Sigmoid colon (tissue), 7 donors: ENCODE data around the gene GRB10. TPM values are rescaled to one million over a fixed set of nuclear protein-coding genes. Genes with fewer than 3 reads are reported as not detected.
A peak's percentile ranks its signal among the peaks of the same experiment; 100 is the strongest.

Experiments used
- DNase-seq: peaks from one replicate; pipeline ENCODE4 v3.0.0-alpha.2; 2019
- H3K27ac ChIP-seq, 4 donors: fragments of 200-600 bp; sonication (generic); one replicate each; pipeline ENCODE4 v1.5.1; 2016 to 2019; ENCODE audit warnings: mild to moderate bottlenecking in 1 of 4
- H3K27me3 ChIP-seq, 3 donors: fragments of 200-600 bp; sonication (generic); one replicate each; pipeline ENCODE4 v1.5.1; 2019; ENCODE audit warnings: mild to moderate bottlenecking in 1 of 3
- H3K36me3 ChIP-seq, 4 donors: fragments of 200-600 bp; sonication (generic); one replicate each; pipeline ENCODE4 v1.5.1; 2016 to 2019
- H3K4me1 ChIP-seq, 4 donors: fragments of 200-600 bp; sonication (generic); one replicate each; pipeline ENCODE4 v1.5.1; 2017 to 2019
- H3K4me3 ChIP-seq, 4 donors: fragments of 200-600 bp; sonication (generic); one replicate each; pipeline ENCODE4 v1.5.1; 2017 to 2019; ENCODE audit warnings: mild to moderate bottlenecking in 2 of 4, moderate library complexity in 1 of 4
- H3K9me3 ChIP-seq, 4 donors: fragments of 200-600 bp in 3 of 4; sonication (generic) in 3 of 4; one replicate each; pipeline versions ENCODE4 v1.5.1 to v1.6.1; 2013 to 2019
- EP300 ChIP-seq, 4 donors: sonication (generic); formaldehyde crosslinking; IDR thresholded peaks; one replicate each; pipeline ENCODE4 v1.6.1; 2017; ENCODE audit warnings: antibody characterized with exemption in 4 of 4
- POLR2A ChIP-seq, 2 donors: fragments of 450-650 bp; IDR thresholded peaks; one replicate each; pipeline ENCODE4 v1.6.1; 2016; ENCODE audit warnings: antibody characterized with exemption in 2 of 2, mild to moderate bottlenecking in 2 of 2, moderate library complexity in 2 of 2
- POLR2AphosphoS5 ChIP-seq, 4 donors: sonication (generic); formaldehyde crosslinking; IDR thresholded peaks; one replicate each; pipeline ENCODE4 v1.6.1; 2017; ENCODE audit warnings: antibody characterized with exemption in 4 of 4
- WGBS, 2 donors: extraction: QIAGEN DNeasy Blood & Tissue Kit; methylation state at CpG; one replicate each; pipeline ENCODE4 v1.1.7; 2013; 5-methylcytosine and 5-hydroxymethylcytosine counted together
- intact Hi-C: fragments of 100-400 bp; cut with DNase I; formaldehyde crosslinking; loops from one replicate; pipeline ENCODE4 v1.15.1; 2023
- polyA plus RNA-seq, 3 donors: library from polyadenylated mRNA; stranded (reverse); fragments of 200-250 nt; gene quantifications; one replicate each; pipeline ENCODE4 v1.2.3, GENCODE V29; 2013
- total RNA-seq, 4 donors: library from RNA; depleted of rRNA; stranded (reverse); fragments of >200 nt; gene quantifications; one replicate each; pipeline ENCODE4 v1.1.0, GENCODE V29; 2016
- TF ChIP-seq, protein P1 (sequence below), 4 experiments: fragments of 450-650 bp in 3 of 4; fragments of 200-600 bp in 1 of 4; IDR thresholded peaks; one replicate each; pipeline ENCODE4 v1.5.1; 2016 to 2019; ENCODE audit warnings: antibody characterized with exemption in 4 of 4, mild to moderate bottlenecking in 3 of 4, moderate library complexity in 2 of 4
- donor health status: healthy with polysubstance abuse.
- donor health status: Bipolar disorder and iron deficiency.
- donor health status: healthy.

The GRB10 gene
- total and polyA plus RNA-seq, 7 donors: 2.1 to 83.6 (median 49.2) TPM

- DNase-seq: no peak
- WGBS, 2 donors: 62 to 66% methylated on average over 3 of the region's 3 CpGs
- peak overlapping the region in 3 of 4 donors; percentile 75 to 84 (median 81) for H3K27ac ChIP-seq
- intact Hi-C loops: no loop called here
- TF ChIP-seq, protein P1, sequence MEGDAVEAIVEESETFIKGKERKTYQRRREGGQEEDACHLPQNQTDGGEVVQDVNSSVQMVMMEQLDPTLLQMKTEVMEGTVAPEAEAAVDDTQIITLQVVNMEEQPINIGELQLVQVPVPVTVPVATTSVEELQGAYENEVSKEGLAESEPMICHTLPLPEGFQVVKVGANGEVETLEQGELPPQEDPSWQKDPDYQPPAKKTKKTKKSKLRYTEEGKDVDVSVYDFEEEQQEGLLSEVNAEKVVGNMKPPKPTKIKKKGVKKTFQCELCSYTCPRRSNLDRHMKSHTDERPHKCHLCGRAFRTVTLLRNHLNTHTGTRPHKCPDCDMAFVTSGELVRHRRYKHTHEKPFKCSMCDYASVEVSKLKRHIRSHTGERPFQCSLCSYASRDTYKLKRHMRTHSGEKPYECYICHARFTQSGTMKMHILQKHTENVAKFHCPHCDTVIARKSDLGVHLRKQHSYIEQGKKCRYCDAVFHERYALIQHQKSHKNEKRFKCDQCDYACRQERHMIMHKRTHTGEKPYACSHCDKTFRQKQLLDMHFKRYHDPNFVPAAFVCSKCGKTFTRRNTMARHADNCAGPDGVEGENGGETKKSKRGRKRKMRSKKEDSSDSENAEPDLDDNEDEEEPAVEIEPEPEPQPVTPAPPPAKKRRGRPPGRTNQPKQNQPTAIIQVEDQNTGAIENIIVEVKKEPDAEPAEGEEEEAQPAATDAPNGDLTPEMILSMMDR (IDR thresholded peaks at IDR 0.05): peak in 3 of 4 experiments; percentile 43 to 63 (median 46)
- TF ChIP-seq EP300 (IDR thresholded peaks at IDR 0.05): no peak
- TF ChIP-seq POLR2AphosphoS5 (IDR thresholded peaks at IDR 0.05): peak in 2 of 4 donors; percentile 44 to 46
- TF ChIP-seq POLR2A (IDR thresholded peaks at IDR 0.05): no peak
- H3K27me3 ChIP-seq: no peaks in the 10 kb centered on the region
- H3K4me1 ChIP-seq: peaks cover 0 to 59% (median 35%) of the 10 kb centered on the region in 4 donors
- H3K4me3 ChIP-seq: no peak overlapping the region
- H3K36me3 ChIP-seq: peaks cover 0 to 6% (median under 1%) of the 10 kb centered on the region in 4 donors
- no peaks in the 10 kb centered on the region for H3K9me3 ChIP-seq
Measured at GRCh38 chr7:50696810-50697582, 85.7 kb downstream of the GRB10 start.

DNA sequence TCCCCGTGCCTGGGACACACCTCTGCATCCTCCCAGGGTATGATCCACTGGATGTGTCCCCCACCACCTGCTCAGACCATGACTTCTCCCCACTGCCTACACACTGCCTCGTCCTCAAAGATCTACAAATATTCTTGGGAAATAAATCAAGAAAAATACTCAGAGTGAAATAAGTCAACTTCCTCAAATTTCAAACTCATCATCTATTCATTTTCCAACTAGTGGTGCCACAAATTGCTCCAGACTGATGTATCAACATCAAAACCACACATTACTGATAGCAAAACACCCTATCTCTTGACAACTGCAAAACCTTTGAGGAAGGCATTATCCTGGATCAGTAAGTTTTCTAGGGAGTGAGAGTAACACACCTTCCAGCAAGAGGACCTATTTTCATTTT, 87.7 kb downstream of the GRB10 start:
- Histone ChIP-seq H3K27me3 (no peaks in the 10 kb centered on the region), H3K36me3 (no peaks in the 10 kb centered on the region), H3K4me3 (no peak overlapping the region), H3K27ac (peak overlapping the region in 2 of 4 donors; percentile 2 to 52), H3K4me1 (peaks cover 0 to 68% (median 38%) of the 10 kb centered on the region in 4 donors), H3K9me3 (no peaks in the 10 kb centered on the region)
- WGBS, 2 donors: 68 to 89% methylated on average over 2 of the region's 2 CpGs
- DNase-seq: no peak
- no peak for TF ChIP-seq EP300 (IDR thresholded peaks at IDR 0.05)
- TF ChIP-seq, protein P1 (IDR thresholded peaks at IDR 0.05): no peak
- no peak for TF ChIP-seq POLR2A (IDR thresholded peaks at IDR 0.05)
- no peak for TF ChIP-seq POLR2AphosphoS5 (IDR thresholded peaks at IDR 0.05)
- intact Hi-C loops: no loop called here

DNA sequence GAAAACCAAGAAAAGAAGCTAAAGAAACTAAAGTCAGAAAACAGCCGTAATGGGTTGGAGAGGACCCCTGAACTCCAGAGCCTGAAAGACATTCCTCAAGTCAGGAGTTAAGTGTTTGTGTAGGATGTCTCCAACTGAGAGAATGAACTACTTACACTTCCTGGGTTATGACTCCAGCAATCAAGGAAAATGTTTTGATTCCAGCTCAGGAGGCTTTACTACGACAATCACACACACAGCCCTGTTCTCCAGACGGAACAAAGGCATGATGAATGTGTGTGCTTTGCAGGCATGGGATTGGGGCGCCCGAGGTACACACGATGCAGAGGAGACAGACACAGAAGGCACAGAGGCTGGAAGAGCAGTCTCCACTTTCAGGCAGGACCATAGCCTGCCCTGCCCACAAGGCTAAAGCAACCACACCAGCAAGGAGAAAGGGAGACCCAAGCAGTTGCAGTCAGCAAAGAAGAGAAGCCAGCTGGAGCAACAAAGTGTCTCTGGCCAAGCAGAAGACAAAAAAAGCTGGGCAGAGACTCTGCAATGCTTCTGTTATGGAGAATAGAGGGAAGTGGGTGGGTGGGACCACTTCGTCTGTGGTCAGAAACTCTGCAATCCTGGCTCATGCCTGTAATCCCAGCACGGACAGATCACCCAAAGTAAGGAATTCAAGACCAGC, 89.1 kb downstream of the GRB10 start:
- Histone ChIP-seq H3K36me3 (peaks cover 0 to 12% (median 0%) of the 10 kb centered on the region in 4 donors), H3K27me3 (no peaks in the 10 kb centered on the region), H3K27ac (peak overlapping the region in 3 of 4 donors; percentile 19 to 52 (median 27)), H3K4me3 (no peak overlapping the region), H3K9me3 (no peaks in the 10 kb centered on the region), H3K4me1 (peaks cover 0 to 64% (median 38%) of the 10 kb centered on the region in 4 donors)
- intact Hi-C loops: no loop called here
- WGBS, 2 donors: 70 to 87% methylated on average over 8 of the region's 8 CpGs
- DNase-seq: no peak
- TF ChIP-seq, protein P1 (IDR thresholded peaks at IDR 0.05): no peak
- TF ChIP-seq POLR2A (IDR thresholded peaks at IDR 0.05): no peak
- no peak for TF ChIP-seq EP300 (IDR thresholded peaks at IDR 0.05)
- TF ChIP-seq POLR2AphosphoS5 (IDR thresholded peaks at IDR 0.05): no peak

- no peaks in the 10 kb centered on the region for H3K27me3 ChIP-seq
- H3K9me3 ChIP-seq: no peaks in the 10 kb centered on the region
- no peak overlapping the region for H3K4me3 ChIP-seq
- intact Hi-C loops: no loop called here
- TF ChIP-seq, protein P1 (IDR thresholded peaks at IDR 0.05): no peak
- TF ChIP-seq EP300 (IDR thresholded peaks at IDR 0.05) (no peak), POLR2A (IDR thresholded peaks at IDR 0.05) (no peak), POLR2AphosphoS5 (IDR thresholded peaks at IDR 0.05) (no peak)
- peaks cover 0 to 68% (median 46%) of the 10 kb centered on the region in 4 donors for H3K4me1 ChIP-seq
- DNase-seq: no peak
- H3K36me3 ChIP-seq: peaks cover 0 to 12% (median 0%) of the 10 kb centered on the region in 4 donors
- H3K27ac ChIP-seq: peak overlapping the region in 3 of 4 donors; percentile 6 to 34 (median 26)
- WGBS, 2 donors: 81 to 82% methylated on average over 11 of the region's 11 CpGs
Measured at GRCh38 chr7:50690541-50691011, 92.1 kb downstream of the GRB10 start.
